HepG2 (cell line): ENCODE results near the gene CCDC183.

ENCODE experiments used
- CTCF ChIP-seq: sonication (generic); formaldehyde crosslinking; IDR thresholded peaks from 2 replicates; pipeline ENCODE4 v1.5.0; 2020; ENCODE audit warnings: mild to moderate bottlenecking, missing genetic modification reagents, moderate library complexity
- DR1 ChIP-seq: sonication (generic); formaldehyde crosslinking; IDR thresholded peaks from 2 replicates; pipeline ENCODE4 v1.8.0; 2021; ENCODE audit warnings: mild to moderate bottlenecking, missing genetic modification reagents, inconsistent platforms
- ZNF572 ChIP-seq: sonication (generic); formaldehyde crosslinking; IDR thresholded peaks from 2 replicates; pipeline ENCODE4 v1.5.1; 2020; ENCODE audit warnings: mild to moderate bottlenecking, missing genetic modification reagents

- TF ChIP-seq CTCF (CRISPR knock-in tag) (no peak), DR1 (CRISPR knock-in tag) (no peak), ZNF572 (CRISPR knock-in tag) (no peak)
These were observed 42.4 kb downstream of the CCDC183 start for GRCh38 chr9:136838314-136839228.
